ENCODE results near the gene AGFG1.

GRCh38 chr2:227610123-227610522 lies 138.2 kb downstream of the AGFG1 start:
- TF ChIP-seq CTCF (IDR thresholded peaks at IDR 0.05 in 4 of 5, conservative IDR thresholded peaks at IDR 0.05 in 1 of 5) (no peak), POLR2A (IDR thresholded peaks at IDR 0.05) (no peak)

Data from gastrocnemius medialis (tissue), 4 donors.